Measurements from ENCODE around the gene SLC25A15. TPM values are rescaled to one million over a fixed set of nuclear protein-coding genes. Genes with fewer than 3 reads are reported as not detected.

The SLC25A15 gene
- total RNA-seq, 2 donors from 2014 or later: 6.8 to 14.5 TPM

DNA sequence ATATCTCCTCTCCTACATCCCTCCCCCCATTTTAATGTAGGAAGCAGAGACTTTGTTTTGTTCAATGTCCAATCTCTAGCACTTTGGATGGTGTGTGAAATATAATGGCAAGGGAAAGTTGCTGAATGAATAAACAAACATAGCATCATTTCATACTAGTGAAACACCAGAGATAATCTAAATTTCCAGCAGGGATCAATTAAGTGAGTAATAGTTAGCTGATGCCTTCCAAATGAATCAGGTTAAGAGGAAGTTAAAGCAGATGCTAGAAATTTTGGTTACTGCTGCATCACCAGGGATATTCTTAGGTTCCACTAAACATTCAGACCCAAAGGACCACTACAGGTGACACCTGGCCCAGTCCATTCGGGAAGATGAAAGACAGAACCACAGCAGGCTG is 26.6 kb upstream of the SLC25A15 start:
- Histone ChIP-seq H3K4me3 (no peak overlapping the region), H3K9me3 (no peaks in the 10 kb centered on the region), H3K27ac (no peak overlapping the region), H3K9ac (ENCODE audit: low read depth in 2 of 2, low read length in 2 of 2) (no peak overlapping the region), H3K36me3 (peaks cover 9% of the 10 kb centered on the region), H3K4me1 (no peaks in the 10 kb centered on the region), H3K27me3 (no peaks in the 10 kb centered on the region)
- TF ChIP-seq, protein P1, sequence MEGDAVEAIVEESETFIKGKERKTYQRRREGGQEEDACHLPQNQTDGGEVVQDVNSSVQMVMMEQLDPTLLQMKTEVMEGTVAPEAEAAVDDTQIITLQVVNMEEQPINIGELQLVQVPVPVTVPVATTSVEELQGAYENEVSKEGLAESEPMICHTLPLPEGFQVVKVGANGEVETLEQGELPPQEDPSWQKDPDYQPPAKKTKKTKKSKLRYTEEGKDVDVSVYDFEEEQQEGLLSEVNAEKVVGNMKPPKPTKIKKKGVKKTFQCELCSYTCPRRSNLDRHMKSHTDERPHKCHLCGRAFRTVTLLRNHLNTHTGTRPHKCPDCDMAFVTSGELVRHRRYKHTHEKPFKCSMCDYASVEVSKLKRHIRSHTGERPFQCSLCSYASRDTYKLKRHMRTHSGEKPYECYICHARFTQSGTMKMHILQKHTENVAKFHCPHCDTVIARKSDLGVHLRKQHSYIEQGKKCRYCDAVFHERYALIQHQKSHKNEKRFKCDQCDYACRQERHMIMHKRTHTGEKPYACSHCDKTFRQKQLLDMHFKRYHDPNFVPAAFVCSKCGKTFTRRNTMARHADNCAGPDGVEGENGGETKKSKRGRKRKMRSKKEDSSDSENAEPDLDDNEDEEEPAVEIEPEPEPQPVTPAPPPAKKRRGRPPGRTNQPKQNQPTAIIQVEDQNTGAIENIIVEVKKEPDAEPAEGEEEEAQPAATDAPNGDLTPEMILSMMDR (IDR thresholded peaks at IDR 0.05): no peak
- no peak for DNase-seq
- intact Hi-C loops (cut with DNase I): no loop called here

DNA sequence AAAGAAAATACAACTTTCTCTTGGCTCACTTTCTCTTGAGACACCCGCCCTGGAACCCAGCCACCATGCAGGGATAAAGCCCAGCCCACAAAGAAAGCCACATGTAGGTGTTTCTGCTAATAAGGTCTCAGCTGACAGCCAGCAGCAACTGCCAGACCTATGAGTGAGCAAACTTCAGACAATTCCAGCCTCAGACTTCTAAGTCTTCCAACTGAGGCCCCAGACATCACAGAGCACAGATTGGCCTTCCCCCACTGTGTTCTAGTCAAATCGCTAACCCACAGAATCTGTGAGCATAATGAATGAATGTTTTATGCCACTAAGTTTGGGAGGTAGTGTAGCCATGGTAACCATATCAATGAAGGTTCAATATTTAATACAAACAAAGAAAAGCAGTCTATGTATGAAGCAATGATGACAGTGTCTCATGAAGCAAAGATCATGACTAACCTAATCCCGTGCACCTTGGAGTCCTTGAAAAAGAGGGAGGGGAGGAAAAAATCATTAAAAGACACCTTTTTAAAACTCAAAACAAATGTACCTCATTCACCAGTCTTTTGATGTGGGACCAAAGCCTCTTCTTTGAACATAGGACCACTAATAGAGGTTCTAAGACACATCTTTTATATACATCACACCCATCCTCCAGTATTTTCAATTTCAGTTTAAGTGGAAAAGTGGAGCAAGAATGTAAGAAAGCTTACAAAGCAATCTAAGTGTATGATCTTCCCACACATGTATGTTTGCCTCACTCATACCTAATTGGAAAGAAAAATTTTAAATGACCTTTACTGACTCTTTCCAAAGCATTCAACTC is 24.6 kb upstream of the SLC25A15 start:
- no peaks in the 10 kb centered on the region for H3K9me3 ChIP-seq
- H3K36me3 ChIP-seq: no peaks in the 10 kb centered on the region
- DNase-seq: no peak
- H3K9ac ChIP-seq (ENCODE audit: low read depth in 2 of 2, low read length in 2 of 2): no peak overlapping the region
- intact Hi-C loops (cut with DNase I): no loop called here
- no peaks in the 10 kb centered on the region for H3K4me1 ChIP-seq
- no peak overlapping the region for H3K4me3 ChIP-seq
- TF ChIP-seq, protein P1 (IDR thresholded peaks at IDR 0.05): no peak
- no peak overlapping the region for H3K27ac ChIP-seq
- no peaks in the 10 kb centered on the region for H3K27me3 ChIP-seq

DNA sequence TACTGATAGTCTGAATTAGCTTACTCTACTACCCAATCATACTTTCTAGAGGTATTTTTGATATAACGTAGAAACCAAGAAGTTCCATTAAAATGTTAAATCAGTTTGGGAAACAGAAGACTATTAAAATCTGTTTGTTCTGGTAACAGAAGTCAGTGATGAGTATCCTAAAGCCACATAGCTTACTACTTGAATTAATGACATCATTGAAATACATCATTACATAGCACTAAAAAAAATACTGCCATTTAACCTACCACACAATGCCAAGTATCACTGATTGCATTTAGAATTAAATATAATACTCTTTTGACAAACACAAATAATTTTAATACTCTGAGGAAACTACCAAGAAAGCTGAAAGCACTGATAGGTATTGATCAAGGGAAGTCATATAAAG is 23.8 kb upstream of the SLC25A15 start:
- no peak overlapping the region for H3K27ac ChIP-seq
- intact Hi-C loops (cut with DNase I): no loop called here

DNA sequence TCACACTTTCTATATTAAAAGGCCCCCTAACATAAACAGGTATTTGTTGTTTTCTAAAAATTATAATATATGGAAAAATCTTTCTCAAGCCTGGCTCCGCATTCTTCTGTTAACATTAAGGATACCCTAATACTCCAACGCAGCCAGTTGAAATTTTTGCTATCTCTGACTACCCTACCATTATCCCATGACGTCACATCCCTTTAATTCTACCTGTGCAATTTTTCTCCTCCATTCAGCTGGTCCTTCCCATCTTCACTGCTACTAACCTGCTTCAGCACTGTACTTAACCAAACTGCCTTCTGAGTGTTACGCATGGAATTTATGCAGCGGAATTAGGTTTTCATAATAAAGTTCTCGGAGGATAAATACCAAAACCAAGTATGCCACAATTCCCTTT is 19.4 kb upstream of the SLC25A15 start:
- TF ChIP-seq, protein P1 (IDR thresholded peaks at IDR 0.05): no peak
- Histone ChIP-seq H3K27me3 (no peaks in the 10 kb centered on the region), H3K4me1 (no peaks in the 10 kb centered on the region), H3K36me3 (no peaks in the 10 kb centered on the region), H3K9ac (ENCODE audit: low read depth in 2 of 2, low read length in 2 of 2) (peak overlapping the region in 1 of 2 donors; percentile 97), H3K9me3 (no peaks in the 10 kb centered on the region), H3K27ac (no peak overlapping the region), H3K4me3 (peak overlapping the region; percentile 65)
- intact Hi-C loops (cut with DNase I): loop anchor here (10.0 kb wide), 1 partner anchor 1085 kb away; no protein-coding TSS in a partner anchor
- DNase-seq: no peak

More for the DNA sequence above, 23.8 kb upstream of the SLC25A15 start:
- no peak overlapping the region for H3K9ac ChIP-seq (ENCODE audit: low read depth in 2 of 2, low read length in 2 of 2)
- H3K27me3 ChIP-seq: no peaks in the 10 kb centered on the region
- no peak for DNase-seq
- no peaks in the 10 kb centered on the region for H3K36me3 ChIP-seq
- H3K9me3 ChIP-seq: no peaks in the 10 kb centered on the region
- H3K4me1 ChIP-seq: no peaks in the 10 kb centered on the region
- TF ChIP-seq, protein P1 (IDR thresholded peaks at IDR 0.05): no peak
- H3K4me3 ChIP-seq: no peak overlapping the region

DNA sequence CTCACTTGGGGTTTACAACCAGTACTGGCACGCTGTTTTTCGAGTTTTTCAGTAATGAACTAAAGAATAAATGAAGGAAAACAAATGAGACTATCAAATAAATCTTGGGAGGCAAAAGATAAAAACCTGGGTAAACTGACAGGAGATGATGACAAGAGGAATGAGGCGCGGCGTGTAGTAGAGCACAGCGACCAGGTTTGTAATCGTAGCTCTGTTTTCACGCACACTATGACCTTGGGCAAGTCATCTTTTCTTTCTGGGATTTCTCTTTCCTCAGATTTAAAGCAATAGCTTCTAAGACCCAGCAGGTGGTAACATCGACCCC is 18.8 kb upstream of the SLC25A15 start:
- Histone ChIP-seq H3K4me3 (peak overlapping the region; percentile 65), H3K27me3 (no peaks in the 10 kb centered on the region), H3K27ac (peak overlapping the region; percentile 79), H3K36me3 (no peaks in the 10 kb centered on the region), H3K9me3 (no peaks in the 10 kb centered on the region), H3K4me1 (no peaks in the 10 kb centered on the region), H3K9ac (ENCODE audit: low read depth in 2 of 2, low read length in 2 of 2) (peak overlapping the region; percentile 80 to 97)
- TF ChIP-seq, protein P1 (IDR thresholded peaks at IDR 0.05): no peak
- intact Hi-C loops (cut with DNase I): loop anchor here (10.0 kb wide), 1 partner anchor 1086 kb away; no protein-coding TSS in a partner anchor
- DNase-seq: no peak

Data from colonic mucosa (tissue), 4 donors.